OCI-LY3 (cell line): Measurements from ENCODE around the gene NALF2.

Source experiments
- CTCF ChIP-seq: fragments of 200-600, 300-600 bp; sonication (generic); IDR thresholded peaks from 2 replicates; pipeline ENCODE4 v1.5.1; 2014; ENCODE audit warnings: antibody characterized with exemption, low read length, low read depth
- EZH2phosphoT487 ChIP-seq: fragments of 200-600 bp; shearing (Covaris generic); IDR thresholded peaks from 2 replicates; pipeline ENCODE4 v1.6.1; 2018; ENCODE audit warnings: antibody characterized with exemption, mixed run types, low read depth

GRCh38 chrX:69457756-69458155 is 46.4 kb upstream of the NALF2 start:
- TF ChIP-seq CTCF (no peak), EZH2phosphoT487 (no peak)
